H1 (cell line): ENCODE measurements around the gene ASPRV1. TPM values are rescaled to one million over a fixed set of nuclear protein-coding genes. Genes with fewer than 3 reads are reported as not detected.

ENCODE experiments used
- CREB1 ChIP-seq: IDR thresholded peaks from 2 replicates; pipeline ENCODE4 v1.6.1; 2012; ENCODE audit warnings: inconsistent platforms
- CTBP2 ChIP-seq: IDR thresholded peaks from 2 replicates; pipeline ENCODE4 v1.7.0; 2011; ENCODE audit warnings: borderline replicate concordance, mild to moderate bottlenecking, moderate library complexity, mixed read lengths, low read length; ENCODE audit not compliant: insufficient read depth, insufficient read length
- HDAC6 ChIP-seq: IDR thresholded peaks from one replicate; pipeline ENCODE4 v1.7.1; 2012; ENCODE audit warnings: low read depth, mild to moderate bottlenecking, inconsistent platforms, low read length, moderate library complexity
- MAFK ChIP-seq: IDR thresholded peaks from 2 replicates; pipeline ENCODE4 v1.6.1; 2012; ENCODE audit warnings: low read depth, mild to moderate bottlenecking, improper control_type of control experiment, low read length
- MAX ChIP-seq: IDR thresholded peaks from 2 replicates; pipeline ENCODE4 v1.6.1; 2012; ENCODE audit warnings: inconsistent platforms
- SAP30 ChIP-seq: fragments of 300-600 bp; sonication (generic); IDR thresholded peaks from 2 replicates; pipeline ENCODE4 v1.7.1; 2012; ENCODE audit warnings: low read length, moderate library complexity, mild to moderate bottlenecking, inconsistent platforms; ENCODE audit not compliant: insufficient read depth, insufficient replicate concordance
- SIRT6 ChIP-seq: IDR thresholded peaks from one replicate; pipeline ENCODE4 v1.7.1; 2012; ENCODE audit warnings: low read length, inconsistent platforms
- polyA plus RNA-seq, 7 experiments: library from polyadenylated mRNA; depleted of rRNA in 3 of 7; stranded (reverse) in 5 of 7; unstranded in 2 of 7; fragments of >200 nt in 5 of 7; fragments of 200-250 nt in 2 of 7; gene quantifications; 1 replicate in 5 of 7; 2 replicates in 1 of 7; 4 replicates in 1 of 7; pipeline versions ENCODE4 v1.2.1 to v1.2.3, GENCODE V29; 2011 to 2013; ENCODE audit warnings: missing spikeins in 2 of 7, mixed read lengths in 2 of 7
- total RNA-seq: library from RNA; stranded (reverse); fragmentation: NEBNext Ultra II Directional; extraction: Animal tissue kit (Norgen Biotek cat#: 25700); gene quantifications from 2 replicates; pipeline ENCODE4 v1.2.1, GENCODE V29; 2021

ASPRV1 gene
- total and polyA plus RNA-seq, 2 of the 8 experiments (the other 6 are each of a cell fraction or from before 2014, with no cell fraction given): 0.59 to 0.95 TPM

DNA sequence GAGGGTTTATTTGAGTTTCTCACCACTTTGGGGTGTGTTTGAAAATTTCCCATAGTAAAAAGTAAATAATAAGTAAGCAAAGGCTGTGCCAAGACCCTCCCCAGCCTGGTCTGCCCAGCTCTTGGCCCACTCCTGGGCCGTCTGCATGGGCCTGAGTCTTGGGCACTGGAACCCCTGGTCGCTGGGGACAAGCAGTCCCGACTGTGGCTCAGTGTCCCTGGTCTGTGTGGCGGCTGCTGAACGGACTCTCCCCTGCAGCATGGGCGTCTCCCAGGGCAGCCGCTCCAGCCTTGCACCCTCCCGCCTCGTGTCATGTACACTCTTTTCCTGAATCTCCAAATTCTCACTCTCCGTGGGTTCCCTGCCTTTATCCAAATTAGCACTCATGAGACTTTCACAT is 7.2 kb upstream of the ASPRV1 start (continued):
- TF ChIP-seq HDAC6 (no peak), CTBP2 (no peak), CREB1 (no peak), MAX (no peak), MAFK (no peak), SIRT6 (no peak), SAP30 (no peak)
